Epidermal melanocyte (primary cell): ENCODE measurements around the gene ZNF682.
"Not testable (repeated sequence)": the region's sequence is repeated elsewhere in the genome, so short reads cannot be mapped to it uniquely, and the experiment has no call there.

Experiments
- DNase-seq: peaks from one replicate; pipeline ENCODE4 v3.0.0; 2011; ENCODE audit warnings: low spot score; ENCODE audit not compliant: insufficient read length

ZNF682 gene

DNA sequence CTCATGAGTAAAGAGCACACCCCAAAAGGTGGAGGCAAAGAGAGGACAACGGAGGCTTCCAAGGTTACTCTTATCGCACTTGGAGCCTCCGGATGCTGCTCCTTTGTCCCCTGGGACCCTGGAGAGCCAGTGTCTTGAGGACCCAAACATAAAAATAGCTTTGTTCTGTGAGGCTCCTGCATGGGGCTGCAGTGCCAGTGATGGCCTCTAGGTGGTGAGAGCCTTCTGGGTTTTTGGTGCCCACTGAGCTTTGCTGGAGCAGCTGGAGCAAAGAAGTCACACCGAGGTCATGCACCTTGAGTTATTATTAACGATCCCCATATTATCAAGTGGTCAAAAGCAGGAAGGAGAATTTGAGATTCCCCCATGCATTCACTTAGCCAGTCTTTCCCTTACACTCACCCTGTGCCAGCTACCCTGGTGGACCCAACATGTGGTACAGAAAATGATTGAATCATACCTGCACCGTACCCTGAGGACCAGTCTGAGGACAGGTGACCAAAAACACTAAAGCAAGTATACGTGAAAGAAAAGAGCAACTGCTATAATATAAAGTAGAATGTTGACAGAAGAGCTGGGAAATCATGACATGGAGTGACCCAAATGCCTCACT, 41.5 kb downstream of the ZNF682 start:
- no peak for DNase-seq

DNA sequence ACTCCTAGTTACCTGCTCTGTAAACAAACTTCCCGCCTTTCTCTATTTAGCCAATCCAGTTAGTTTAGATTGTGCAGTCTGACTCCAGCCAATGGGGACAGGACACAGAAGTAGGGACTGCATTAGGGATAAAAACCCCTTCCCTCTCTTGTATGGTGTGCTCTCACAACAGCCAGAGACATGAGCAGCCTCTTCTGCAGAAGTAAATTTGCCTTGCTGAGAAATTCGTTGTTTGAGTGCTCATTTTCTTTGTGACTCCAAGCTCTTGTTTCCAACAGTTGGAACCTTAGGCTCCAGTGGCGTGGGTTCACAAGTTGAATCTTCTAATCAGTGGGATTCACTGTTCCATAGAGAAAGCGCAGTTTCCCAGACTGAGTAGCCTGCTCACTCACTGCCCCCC, 72.4 kb downstream of the ZNF682 start:
- DNase-seq = no peak

DNA sequence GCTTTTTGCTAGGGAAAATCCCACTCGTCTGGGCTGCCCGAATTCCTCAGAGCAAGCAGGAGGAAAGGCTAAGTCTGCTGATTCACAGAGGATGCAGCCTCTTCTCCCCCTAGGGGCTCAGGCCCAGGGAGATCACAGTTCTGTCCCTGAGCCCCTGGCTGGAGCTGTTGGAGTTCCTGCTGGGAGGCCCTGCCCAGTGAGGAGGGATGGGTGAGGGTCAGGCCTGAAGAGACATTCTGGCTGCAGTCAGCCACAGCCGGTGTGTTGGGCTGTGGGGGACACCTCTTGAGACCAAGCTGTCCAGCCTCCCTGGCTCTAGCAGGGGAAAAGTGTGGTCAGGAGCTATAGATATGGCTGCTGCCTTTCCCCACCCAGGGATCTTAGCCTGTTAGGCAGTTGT, 73.2 kb downstream of the ZNF682 start:
- DNase-seq = not testable (repeated sequence)

DNA sequence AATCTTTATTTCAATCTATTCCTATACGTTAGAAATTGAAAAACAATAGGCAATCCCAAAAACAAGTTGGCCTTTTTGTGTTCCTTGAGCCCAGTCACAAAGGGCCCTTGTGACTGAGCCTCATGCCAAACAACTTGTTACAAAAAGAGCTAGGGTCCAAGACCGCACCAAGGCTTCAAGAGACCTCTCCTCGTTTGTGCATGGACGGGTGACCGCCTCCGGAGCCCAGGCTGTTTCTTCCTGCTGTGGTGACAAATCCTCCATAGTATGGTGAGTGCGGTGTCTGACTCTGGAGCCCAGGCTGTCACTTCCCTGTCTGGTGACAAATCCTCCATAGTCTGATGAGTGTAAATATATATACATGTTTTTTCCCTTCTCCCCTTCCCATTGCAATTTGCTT, 74.9 kb downstream of the ZNF682 start:
- DNase-seq = no peak

DNA sequence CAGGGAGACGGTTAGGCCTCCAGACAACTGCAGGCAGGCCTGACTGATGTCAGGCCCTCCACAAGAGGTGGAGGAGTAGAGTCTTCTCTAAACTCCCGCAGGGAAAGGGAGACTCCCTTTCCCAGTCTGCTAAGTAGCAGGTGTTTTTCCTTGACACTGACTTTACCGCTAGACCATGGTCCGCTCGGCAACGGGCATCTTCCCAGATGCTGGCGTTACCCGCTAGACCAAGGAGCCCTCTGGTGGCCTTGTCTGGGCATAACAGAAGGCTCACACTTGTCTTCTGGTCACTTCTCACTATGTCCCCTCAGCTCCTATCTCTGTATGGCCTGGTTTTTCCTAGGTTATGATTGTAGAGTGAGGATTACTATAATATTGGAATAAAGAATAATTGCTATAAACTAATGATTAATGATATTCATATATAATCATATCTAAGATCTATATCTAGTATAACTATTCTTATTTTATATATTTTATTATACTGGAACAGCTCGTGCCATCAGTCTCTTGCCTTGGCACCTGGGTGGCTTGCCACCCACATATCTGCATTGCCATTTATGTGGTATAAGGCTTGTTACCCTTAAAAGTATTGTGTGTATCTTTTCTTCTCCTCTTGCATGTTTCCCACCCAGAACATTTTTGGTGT, 80.0 kb downstream of the ZNF682 start:
- DNase-seq = not testable (repeated sequence)

DNA sequence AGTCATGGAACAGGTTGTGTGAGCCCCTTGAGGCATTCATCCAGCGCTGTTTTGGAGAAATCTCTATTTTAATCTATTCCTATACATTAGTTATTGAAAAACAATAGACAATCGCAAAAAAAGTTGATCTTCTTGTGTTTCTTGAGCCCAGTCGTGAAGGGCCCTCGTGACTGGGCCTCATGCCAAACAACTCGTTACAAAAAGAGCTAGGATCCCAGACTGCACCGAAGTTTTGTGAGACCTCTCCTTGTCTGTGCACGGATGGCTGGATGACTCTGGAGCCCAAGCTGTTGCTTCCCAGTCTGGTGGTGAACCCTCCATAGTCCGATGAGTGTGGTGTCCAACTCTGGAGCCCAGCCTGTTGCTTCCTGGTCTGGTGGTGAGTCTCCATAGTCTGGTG, 81.5 kb downstream of the ZNF682 start:
- not testable (repeated sequence) for DNase-seq

DNA sequence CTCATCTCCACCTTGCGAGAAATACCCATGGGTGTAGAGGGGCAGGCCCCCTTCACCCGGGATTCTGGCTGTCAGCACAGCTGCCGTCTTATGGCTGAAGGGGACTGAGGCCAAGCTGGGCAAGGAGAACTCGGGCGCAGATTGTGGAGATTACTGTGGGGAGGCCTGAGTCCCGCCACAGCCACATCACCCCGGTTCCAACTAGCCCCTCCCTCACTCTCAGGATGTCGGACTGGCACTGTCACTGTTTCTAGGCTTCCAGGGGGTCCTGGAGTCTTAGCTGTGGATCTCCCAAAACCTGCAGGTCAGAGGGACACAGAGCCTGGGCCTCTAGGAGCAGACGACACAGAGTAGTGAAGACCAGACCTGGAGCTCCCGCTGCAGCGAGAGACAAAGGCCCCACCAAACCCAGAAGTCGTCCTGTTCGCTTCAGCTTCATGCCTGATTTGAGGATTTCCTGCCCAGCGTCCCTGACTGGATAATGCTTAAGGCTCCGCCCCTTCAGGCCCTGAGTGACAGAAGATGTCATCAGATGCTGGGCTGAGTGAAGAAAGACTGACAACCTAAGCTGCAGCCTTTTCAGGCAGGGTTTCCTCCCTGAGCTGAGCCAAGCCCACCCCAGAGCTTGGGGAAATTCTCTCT, 82.8 kb downstream of the ZNF682 start:
- DNase-seq = no peak

DNA sequence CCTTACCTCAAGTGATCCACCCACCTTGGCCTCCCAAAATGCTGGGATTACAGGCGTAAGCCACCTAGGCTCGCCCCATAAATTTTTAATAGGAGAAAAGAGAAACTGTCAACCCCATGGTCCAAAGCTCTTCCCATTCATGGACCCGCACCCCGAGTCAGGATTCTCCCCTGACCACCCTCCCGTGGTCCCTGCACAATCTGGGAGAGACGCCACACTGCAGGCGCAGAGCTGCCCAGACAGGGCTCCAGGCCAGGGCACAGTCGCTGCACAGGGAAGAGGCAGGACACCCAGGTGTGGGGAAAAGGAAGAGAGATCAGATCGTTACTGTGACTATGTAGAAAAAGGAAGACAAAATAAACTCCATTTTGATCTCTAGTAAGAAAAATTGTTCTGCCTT, 84.1 kb downstream of the ZNF682 start:
- no peak for DNase-seq
